SU-DHL-6 (cell line): ENCODE results near the gene FBXO24.

Experiments used
- CTCF ChIP-seq: fragments of 200-600 bp; sonication (generic); IDR thresholded peaks from one replicate; pipeline ENCODE4 v1.5.1; 2017; ENCODE audit warnings: antibody characterized with exemption, mild to moderate bottlenecking, low read length, moderate library complexity; ENCODE audit not compliant: insufficient read depth, poor library complexity, severe bottlenecking
- EZH2phosphoT487 ChIP-seq: fragments of 200-600 bp; sonication (generic), shearing (Covaris generic); conservative IDR thresholded peaks from 2 replicates; pipeline ENCODE4 v1.6.1; 2018; ENCODE audit warnings: mild to moderate bottlenecking, antibody characterized with exemption, low read length, moderate library complexity, mixed read lengths

GRCh38 chr7:100561491-100562194 lies 24.5 kb upstream of the FBXO24 start:
- no peak for TF ChIP-seq CTCF
- no peak for TF ChIP-seq EZH2phosphoT487
